HG02885 (cell line): ENCODE results near the gene UBXN4.
A peak's percentile ranks its signal among the peaks of the same experiment; 100 is the strongest.
"Not testable (repeated sequence)": the region's sequence is repeated elsewhere in the genome, so short reads cannot be mapped to it uniquely, and the experiment has no call there.

Experiments used
- ATAC-seq: cut with Tn5 transposase; IDR thresholded peaks from one replicate; pipeline ENCODE4 v1.9.1; 2021; ENCODE audit warnings: mild to moderate bottlenecking; ENCODE audit not compliant: unreplicated experiment, poor library complexity

UBXN4 gene

DNA sequence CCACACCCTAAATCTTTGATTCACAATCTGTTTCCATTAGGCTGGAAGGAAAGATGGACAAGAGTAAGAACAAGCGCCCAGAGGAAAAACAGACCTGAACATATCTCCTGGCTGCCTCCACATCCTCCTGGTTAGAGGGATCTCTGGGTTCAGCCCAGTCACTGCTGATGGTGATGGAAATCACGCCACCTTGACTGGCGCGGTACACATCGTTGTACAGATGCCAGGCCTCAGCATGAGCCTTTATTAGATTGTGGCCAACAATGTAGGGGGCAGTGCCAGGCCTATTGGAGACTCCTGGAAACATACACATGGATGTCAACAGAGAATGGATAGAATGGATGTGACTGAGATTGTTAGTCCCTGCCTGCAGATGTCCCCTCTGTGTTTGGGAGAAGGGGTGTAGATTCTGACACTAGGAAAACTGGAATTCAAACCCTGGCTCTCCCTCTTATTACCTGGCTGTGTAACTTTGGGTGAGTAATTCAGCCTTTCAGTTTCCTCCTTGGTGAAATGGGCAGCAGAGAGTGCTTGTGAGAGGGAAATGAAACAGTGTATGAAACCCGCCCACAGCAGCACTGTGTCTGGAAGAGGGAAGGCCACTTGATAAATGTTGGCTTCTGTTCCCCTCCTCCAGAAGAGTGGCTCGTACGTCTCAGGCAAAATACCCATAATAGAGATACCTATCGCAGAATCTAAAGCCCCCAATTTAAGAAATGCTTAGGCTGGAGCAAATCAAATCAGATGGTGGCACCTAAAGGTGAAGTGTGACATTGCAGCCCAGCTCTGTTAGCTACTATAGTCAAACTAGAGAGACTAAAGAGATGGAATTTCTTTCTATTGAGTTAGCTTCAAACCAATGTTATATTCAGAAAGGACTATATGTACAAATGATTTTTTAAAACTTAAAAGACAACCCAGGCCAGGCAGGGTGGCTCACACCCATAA is 59.1 kb downstream of the UBXN4 start:
- no peak for ATAC-seq

DNA sequence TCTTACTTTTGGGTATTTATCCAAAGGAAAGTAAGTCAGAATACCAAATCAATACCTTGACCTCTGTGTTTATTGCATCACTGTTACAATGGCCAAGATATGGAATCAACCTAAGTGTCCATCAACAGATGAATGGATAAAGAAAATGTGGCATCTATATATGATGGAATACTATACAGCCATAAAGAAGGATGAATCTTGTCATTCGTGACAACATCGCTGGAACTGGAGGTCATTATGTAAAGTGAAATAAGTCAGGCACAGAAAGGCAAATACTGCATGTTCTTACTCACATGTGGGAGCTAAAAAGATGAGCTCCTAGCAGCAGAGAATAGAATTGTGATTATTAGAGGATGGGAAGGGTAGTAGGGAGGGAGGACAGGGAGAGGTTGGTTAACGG is 60.7 kb downstream of the UBXN4 start:
- no peak for ATAC-seq

DNA sequence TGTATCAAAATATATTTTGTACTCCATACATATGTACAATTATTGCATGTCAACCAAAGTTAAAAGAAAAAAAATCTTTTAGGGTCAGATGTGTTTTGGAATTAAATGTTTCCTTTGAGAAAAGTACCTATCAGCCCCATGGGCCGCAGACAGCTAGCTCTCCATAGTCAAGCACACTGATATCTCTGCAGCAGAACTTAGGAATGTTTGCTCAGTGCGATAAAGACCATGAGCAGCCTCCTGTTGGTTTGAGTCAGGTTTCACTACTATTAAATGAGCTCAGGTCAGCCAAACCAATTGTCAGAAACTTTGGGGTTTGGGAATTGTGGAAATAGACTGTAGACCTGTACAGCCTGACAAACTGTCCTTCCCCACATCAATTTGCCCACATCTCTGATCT is 61.6 kb downstream of the UBXN4 start:
- no peak for ATAC-seq

DNA sequence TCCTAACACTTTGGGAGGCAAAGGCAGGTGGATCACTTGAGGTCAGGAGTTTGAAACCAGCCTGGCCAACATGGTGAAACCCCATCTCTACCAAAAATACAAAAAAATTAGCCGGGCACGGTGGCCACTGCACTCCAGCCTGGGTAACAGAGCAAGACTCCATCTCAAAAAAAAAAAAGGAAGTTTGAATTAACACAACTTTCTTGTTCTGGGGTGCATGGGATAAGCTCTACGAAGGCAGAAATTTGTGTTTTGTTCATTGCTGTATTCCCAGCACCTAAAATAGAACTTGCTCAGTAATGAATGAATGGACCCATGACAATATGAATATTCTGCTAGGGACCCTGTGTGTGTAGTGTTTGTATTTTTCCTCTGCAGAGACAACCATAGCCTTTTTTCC is 66.2 kb downstream of the UBXN4 start:
- not testable (repeated sequence) for ATAC-seq

DNA sequence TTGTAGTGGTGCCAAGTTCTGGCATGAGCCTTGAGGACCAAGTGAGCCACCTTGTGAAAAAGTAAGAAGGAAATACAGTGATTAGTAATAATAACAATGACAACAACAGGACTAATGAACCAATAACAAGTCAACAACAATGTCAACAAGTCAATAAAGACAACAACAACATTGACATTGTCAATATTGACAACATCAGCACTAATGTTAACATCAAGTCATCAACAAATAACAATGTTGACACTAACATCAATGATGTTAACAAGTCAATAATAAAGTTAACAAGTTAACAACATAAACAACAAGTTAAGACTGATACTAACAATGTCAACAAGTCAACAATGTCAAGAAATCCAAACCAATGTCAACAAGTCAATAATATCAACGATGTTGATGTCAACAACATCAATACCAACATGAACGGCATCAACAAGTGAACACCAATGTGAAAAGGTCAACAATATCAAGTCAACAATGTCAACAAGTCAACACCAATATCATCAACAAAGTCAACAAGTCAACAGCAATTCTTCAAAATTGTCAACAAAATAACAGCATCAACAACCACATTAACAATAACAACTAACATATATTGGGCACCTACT is 71.4 kb downstream of the UBXN4 start:
- no peak for ATAC-seq

DNA sequence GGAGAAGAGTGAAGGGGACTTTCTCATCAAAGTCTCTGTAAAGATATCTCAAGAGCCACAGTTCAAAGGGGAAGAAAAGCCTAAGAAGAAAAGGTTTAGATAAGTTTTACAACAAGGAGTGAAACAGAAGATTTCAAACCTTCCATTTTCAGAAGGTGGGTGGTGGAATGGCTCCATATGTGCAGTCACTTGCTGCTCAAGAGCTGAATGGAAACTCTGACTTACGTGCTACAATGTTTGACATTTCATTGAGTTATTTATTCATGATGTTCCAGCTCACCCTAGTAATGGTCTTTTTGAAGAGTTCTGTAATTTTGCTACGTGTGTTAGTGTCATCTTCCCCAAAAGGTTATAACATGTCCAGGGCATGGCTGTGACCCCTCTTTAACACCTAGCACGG is 73.6 kb downstream of the UBXN4 start:
- ATAC-seq, result no peak

DNA sequence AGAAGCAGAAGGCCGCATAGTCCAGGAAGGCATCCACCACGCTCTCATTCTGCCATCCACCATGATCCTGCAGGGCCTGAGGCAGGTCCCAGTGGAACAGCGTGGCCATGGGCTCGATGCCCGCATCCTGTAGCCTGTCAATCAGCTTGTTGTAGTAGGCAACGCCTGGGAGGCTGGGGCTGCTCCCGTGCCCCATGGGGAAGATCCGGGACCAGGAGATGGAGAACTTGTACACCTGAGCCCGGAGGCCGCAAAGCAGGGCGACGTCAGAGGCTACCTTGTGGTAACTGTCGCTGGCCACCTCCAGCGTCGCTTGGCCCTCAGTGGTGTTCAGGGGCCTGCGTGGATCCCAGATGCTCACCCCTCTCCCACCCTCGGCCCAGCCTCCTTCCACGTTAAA is 75.8 kb downstream of the UBXN4 start:
- ATAC-seq, result no peak

DNA sequence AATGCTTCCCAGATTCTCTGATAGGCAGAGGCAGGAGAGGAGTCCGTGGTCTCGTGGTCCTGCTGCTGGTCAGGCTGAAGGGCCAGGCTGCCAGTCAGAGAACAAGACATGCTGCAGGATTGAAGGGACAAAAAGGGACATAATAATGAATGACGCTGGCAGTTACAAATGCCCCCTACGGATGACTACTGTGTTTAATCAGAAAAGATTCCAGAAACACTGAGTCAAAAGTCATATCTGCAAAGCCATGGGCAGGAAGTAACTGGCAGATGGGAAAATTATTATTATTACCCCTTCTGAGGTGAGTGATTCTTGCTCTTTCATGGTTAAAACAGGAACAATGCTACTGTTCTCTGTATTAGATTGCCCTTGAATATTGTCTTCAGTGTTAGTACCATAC is 76.3 kb downstream of the UBXN4 start:
- ATAC-seq, result no peak

DNA sequence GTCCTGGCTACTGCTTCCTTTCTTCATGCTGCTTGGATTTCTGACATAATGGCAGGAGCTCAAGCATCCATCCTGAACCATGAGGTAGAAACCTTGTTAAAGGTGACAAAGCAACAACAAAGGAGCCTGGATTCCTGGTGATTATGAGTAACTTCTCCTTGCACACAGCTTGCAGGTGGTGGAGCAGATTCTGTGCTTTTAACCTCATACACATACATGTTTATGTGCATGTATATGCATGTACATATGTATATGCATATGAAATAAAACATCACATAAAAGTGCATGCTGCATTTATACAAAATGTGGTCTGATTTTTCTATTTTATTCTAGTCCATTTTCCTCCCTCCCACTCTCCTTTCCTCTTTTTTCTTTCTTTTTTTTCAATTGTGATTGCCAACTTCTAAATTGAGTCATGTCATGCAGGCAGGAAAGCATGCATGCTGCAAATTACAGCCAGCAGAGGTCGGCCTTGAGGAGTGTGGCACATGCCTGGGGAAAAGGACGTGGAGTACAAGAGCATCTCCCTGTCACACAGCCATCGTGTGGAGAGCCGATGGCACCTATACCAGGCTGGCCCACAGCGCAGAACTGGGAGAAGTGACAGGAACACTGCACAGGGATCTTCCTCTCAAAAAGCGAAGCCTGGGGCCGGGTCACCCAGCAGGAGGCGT is 77.4 kb downstream of the UBXN4 start:
- no peak for ATAC-seq

DNA sequence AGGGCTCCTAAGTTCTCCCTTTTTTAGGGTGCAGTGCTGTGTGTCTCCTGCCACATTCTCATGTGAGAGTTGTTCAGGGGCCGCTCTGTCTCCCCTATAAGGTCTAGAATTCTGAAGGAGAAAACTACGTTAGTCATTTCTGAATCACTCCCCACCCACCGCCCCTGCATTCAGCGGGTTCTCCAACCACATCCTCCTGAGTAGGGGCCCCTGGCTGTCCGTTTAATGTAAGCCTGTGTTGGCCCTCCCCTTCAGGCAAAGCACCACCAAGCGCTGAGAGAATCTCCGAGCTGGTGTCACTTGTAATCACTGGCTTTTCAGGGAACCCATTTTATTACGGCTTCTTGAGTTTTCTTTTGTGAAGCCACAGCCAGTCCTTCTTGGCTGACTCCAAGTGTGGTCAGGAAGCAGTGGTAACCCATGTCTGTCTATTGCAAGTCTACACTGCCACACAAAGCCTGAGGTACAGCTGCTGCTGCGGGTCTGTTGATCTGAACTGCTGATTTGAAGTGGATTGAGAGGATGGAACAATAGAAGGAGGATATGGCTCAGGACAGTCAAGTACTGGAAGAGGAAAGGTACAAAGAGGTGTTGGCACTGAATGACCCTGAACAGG is 78.5 kb downstream of the UBXN4 start:
- peak; percentile 95 for ATAC-seq

DNA sequence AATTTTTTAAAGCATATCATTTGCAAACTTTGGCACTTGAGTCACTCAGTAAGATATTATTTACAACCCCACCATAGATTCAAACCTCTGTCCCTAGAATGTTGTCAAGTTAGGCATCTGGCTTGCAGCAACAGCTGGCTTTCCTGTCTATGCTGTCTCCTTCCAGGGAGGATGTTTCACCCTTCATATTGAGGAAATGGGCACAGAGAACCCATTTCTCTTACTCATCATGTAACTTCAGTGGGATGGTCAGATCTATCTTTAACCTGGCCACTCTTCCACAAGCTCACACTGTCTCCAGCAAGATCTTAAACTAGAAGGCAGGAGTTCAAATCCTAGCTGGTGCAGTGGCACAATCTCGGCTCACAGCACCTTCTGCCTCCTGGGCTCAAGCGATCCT is 79.5 kb downstream of the UBXN4 start:
- ATAC-seq, result no peak

DNA sequence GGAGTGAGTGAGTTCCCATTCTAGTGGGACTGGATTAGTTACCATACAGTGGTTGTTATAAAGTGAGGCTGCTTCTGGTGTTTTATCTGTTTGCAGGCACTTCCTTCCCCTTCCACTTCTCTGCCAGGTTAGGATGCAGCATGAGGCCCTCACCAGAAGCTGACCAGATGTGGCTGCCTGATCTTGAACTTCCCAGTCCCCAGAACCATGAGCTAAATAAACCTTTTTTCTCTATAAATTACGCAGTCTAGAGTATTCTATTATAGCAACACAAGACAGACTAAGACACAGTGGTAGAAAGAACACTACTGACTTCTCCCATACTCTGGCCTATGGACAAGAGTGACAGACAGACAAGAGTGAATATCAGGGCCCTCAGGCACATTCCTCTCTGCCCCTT is 81.2 kb downstream of the UBXN4 start:
- ATAC-seq, result no peak

DNA sequence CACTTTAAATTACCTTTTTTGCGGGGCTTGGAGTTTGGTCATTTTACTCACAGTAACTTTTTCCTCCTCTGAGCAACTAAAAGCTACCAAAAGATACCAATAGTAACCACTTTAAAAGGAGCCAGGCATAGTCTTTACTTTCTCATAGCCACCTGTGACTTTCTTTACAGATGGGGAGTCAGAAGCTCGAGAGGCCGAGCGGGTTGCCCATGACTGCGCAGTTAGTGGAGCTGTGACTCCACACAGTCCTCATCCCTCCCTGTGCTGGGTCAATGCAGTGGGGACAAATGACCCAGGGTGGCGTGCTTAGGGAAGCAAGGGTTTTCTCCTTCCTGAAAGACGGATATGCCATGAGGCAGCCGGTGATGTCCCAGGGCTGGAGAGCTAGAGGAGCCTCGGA is 83.5 kb downstream of the UBXN4 start:
- no peak for ATAC-seq

DNA sequence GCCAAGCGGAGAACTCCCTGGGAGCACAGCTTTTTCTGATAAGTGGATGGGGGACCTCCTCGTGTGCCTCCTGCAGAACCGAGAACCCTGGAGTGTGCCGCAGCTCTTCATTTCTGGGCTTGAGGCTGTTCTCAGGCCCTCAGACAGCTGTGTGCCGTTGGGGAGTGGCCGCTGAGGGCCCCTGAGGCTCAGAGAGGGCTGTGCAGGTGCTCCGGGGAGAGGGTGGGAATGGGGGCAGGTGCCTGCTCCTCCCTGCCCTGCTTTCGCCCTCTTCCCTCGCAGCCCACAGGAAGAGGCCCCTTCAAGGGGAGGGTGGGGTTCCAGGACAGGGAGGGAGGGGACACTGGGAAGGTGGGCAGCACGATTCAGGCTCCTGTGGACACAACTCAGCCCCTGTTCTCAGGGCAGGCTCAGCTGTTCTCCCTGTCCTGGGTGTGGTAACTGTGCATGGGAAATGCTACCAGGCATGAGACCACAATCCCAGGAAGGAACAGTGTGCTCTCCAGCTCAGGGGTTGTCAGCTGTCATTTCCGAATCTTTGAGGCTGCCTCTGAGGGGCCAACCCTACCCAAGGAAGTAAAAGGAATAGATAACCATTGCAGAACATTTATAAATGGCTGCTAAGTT is 84.0 kb downstream of the UBXN4 start:
- no peak for ATAC-seq

DNA sequence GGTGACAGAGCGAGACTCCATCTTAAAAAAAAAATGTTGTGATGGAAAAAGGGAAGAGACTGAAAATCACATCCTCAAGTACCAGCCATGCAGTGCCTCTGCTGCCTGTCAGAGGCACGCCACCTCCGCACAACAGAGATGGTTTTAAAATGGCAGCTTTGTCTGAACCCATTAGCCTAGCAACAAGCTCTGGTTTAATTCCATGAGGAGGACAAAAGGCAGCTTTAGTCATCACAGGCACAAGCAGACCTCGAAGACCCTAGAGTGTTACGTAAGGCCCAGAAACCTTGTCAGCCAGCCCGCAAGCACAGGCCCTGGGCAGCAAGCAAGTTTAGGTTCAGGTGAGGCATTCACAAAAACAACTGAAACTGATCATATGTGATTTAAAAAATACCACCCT is 84.9 kb downstream of the UBXN4 start:
- ATAC-seq, result no peak

DNA sequence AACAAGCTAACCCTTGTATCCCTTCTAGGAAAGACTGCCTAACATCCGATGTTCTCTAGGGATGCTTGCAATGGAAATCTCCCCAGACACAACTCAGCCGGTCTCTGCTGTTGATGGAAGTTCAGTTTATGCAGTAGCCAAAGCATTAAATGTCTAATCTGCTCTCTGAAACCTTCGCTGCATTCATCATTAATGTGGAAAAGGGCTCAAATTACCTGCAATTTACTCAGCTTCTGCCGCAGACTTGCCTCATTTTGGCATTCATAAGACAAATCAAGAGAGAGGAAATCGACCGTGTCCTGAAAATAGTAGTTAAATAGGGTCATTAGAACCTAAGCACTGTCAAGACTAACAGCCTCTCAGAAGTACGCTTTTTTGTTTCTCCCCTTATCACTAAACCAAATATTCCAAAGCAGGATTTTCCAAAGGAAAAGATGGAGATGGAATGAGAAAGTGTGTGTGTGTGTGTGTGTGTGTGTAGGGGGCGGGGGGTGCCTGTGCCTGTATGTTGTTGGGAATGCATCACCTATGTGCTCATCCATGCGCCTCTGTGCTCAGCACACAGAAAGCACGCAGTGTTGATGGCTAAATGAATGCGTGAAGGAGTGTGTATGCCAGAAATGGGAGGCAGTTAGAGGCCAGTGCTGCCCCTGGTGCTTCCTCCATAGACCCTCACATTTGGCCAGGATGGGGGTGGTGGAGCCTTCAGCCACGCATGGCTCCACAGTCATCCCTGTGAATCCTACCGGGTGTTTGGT is 87.9 kb downstream of the UBXN4 start:
- no peak for ATAC-seq

DNA sequence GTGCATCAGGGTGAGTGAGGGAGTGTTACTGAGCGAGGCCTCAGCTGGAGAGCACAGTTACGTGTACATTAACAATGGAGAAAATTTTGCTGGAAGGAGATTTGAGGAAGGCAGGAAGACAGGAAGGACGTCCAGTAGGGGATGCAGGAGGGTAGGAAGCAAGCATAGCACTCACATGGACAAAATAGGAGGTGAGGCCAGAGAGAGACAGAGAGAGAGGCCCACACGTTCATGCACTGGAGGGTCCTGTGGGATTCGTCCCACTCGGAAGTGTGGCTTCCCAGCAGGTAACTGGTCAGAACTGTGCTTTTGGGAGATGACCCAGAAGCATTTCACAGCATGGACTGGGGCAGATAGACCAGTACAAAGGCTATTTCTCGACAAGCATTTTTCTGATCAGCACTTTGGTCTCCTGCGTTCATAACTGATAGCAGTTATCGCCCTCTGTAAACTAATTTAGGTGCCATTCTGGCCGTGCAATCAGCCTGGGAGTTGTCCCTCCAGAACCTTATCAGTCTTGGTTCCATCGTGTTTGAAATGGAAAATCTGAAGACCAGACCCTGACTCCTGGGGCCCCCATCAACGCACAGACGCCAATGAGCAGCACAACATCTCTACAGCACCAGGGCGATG is 89.6 kb downstream of the UBXN4 start:
- no peak for ATAC-seq

DNA sequence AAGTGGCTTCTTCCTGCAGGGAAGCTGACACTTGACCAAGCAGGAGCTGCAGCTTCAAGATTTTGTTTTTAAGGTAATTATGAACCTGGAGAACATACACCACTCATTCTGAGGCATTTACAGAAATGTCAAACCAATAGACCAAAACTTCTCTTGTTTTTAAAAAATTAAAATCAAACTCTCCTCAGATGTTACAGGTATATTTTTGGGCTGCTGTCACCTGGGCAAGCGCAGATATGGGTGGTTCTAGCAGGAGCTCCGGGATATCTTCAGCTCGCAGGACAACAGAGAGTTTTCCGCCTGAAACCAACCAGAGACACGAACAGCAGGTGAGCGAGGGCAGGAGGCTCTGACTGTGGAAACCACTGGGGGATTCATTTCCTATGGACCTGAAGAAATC is 91.2 kb downstream of the UBXN4 start:
- ATAC-seq, result no peak
